Thyroid gland (tissue), 4 donors: ENCODE results near the gene GRK6. TPM values are rescaled to one million over a fixed set of nuclear protein-coding genes. Genes with fewer than 3 reads are reported as not detected.

Experiments used
- DNase-seq, 2 donors: peaks; one replicate each; pipeline ENCODE4 v3.0.0-alpha.2; 2019
- H3K27ac ChIP-seq, 3 donors: fragments of 200-600 bp; sonication (generic); 1 replicate in 2 of 3; 2 replicates in 1 of 3; pipeline ENCODE4 v1.5.1; 2016 to 2019; ENCODE audit warnings: mild to moderate bottlenecking in 1 of 3, moderate library complexity in 1 of 3
- H3K27me3 ChIP-seq: fragments of 200-600 bp; sonication (generic); one replicate; pipeline ENCODE4 v1.5.1; 2019
- H3K36me3 ChIP-seq, 2 donors: fragments of 200-600 bp; sonication (generic); one replicate each; pipeline ENCODE4 v1.5.1; 2016 to 2019
- H3K4me1 ChIP-seq, 2 donors: fragments of 200-600 bp; sonication (generic); one replicate each; pipeline ENCODE4 v1.5.1; 2017 to 2019
- H3K4me3 ChIP-seq, 3 donors: fragments of 200-600 bp; sonication (generic); replicated peaks in 1 of 3; 1 replicate in 2 of 3; 2 replicates in 1 of 3; pipeline ENCODE4 v1.5.1; 2016; ENCODE audit warnings: mild to moderate bottlenecking in 1 of 3
- H3K9me3 ChIP-seq: fragments of 200-600 bp; sonication (generic); one replicate; pipeline ENCODE4 v1.5.1; 2017
- POLR2A ChIP-seq, 2 donors: fragments of 450-650 bp; IDR thresholded peaks; one replicate each; pipeline ENCODE4 v1.6.1; 2017; ENCODE audit warnings: antibody characterized with exemption in 2 of 2, mild to moderate bottlenecking in 2 of 2, moderate library complexity in 1 of 2
- WGBS, 2 donors: methylation state at CpG; one replicate each; pipeline ENCODE4 v1.1.5; 2017; 5-methylcytosine and 5-hydroxymethylcytosine counted together
- intact Hi-C: fragments of 100-400 bp; cut with DNase I; formaldehyde crosslinking; loops from one replicate; pipeline ENCODE4 v1.15.1; 2023
- total RNA-seq, 4 donors: library from RNA; depleted of rRNA; stranded (reverse); fragments of >200 nt; gene quantifications; one replicate each; pipeline ENCODE4 v1.2.3, GENCODE V29; 2016
- TF ChIP-seq, protein P1 (sequence below), 6 experiments: fragments of 200-600 bp in 3 of 6; fragments of 450-650 bp in 3 of 6; sonication (generic) in 3 of 6; IDR thresholded peaks; one replicate each; pipeline ENCODE4 v1.5.1; 2016 to 2019; ENCODE audit warnings: antibody characterized with exemption in 6 of 6, mild to moderate bottlenecking in 2 of 6, inconsistent platforms in 1 of 6, moderate library complexity in 1 of 6

GRK6 gene
- total RNA-seq, 4 donors from 2014 or later = 14.0 to 27.8 (median 18.8) TPM

DNA sequence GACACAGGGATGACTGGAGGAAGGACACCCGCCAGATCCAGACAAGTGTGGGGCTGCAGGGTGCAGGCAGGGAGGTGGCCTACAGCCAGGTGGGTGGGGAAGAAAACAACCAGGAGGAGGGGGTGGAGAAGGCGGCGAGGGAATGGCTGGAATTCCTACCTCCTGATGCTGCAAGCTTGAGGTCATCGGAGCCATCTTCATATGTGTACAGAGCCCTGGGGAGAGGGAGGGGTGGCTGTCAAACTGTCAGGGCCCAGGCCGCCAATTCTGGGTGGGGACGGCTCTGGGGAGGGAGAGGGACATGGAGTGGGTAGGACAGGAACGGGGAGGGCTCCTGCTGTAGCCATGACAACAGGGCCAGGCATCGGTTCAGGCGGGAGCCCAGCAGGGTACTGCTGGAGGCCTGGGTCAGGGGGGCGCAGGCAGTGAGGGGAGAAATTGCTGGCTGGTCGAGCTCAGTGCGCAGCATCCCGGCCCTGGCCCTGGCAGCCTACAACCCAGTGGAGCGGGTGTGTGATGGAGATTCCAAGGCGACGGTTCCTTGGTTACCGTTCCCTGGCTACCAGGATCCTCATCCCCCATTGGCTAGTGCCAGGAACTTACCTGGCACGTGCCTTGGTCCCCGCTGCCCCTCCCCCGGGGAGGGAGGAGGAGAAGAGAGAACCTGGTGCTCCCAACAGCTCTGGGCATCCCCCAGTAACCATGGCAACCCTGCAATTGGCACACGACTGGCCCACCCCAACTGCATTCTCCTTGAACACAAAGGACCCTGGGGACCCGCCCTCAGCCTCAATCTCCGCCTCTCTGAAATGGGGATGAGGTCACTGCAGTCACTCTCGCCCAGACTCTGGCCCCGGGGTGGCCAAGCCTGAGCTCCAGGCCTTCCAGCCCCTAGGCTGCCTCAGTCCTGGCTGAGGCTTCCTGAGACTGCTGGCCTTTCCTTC lies 42.5 kb downstream of the GRK6 start:
- Histone ChIP-seq H3K36me3 (peaks cover 21 to 29% of the 10 kb centered on the region in 2 donors), H3K4me1 (peaks cover 12 to 25% of the 10 kb centered on the region in 2 donors), H3K4me3 (no peak overlapping the region), H3K27me3 (no peaks in the 10 kb centered on the region), H3K27ac (peak overlapping the region in 1 of 3 donors; percentile 5), H3K9me3 (no peaks in the 10 kb centered on the region)
- 80 to 83% methylated on average over 12 to 24 of the region's 25 CpGs for WGBS, 2 donors
- TF ChIP-seq, protein P1, sequence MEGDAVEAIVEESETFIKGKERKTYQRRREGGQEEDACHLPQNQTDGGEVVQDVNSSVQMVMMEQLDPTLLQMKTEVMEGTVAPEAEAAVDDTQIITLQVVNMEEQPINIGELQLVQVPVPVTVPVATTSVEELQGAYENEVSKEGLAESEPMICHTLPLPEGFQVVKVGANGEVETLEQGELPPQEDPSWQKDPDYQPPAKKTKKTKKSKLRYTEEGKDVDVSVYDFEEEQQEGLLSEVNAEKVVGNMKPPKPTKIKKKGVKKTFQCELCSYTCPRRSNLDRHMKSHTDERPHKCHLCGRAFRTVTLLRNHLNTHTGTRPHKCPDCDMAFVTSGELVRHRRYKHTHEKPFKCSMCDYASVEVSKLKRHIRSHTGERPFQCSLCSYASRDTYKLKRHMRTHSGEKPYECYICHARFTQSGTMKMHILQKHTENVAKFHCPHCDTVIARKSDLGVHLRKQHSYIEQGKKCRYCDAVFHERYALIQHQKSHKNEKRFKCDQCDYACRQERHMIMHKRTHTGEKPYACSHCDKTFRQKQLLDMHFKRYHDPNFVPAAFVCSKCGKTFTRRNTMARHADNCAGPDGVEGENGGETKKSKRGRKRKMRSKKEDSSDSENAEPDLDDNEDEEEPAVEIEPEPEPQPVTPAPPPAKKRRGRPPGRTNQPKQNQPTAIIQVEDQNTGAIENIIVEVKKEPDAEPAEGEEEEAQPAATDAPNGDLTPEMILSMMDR (IDR thresholded peaks at IDR 0.05) = no peak
- TF ChIP-seq POLR2A (IDR thresholded peaks at IDR 0.05) = no peak
- DNase-seq = no peak
- intact Hi-C loops = no loop called here

DNA sequence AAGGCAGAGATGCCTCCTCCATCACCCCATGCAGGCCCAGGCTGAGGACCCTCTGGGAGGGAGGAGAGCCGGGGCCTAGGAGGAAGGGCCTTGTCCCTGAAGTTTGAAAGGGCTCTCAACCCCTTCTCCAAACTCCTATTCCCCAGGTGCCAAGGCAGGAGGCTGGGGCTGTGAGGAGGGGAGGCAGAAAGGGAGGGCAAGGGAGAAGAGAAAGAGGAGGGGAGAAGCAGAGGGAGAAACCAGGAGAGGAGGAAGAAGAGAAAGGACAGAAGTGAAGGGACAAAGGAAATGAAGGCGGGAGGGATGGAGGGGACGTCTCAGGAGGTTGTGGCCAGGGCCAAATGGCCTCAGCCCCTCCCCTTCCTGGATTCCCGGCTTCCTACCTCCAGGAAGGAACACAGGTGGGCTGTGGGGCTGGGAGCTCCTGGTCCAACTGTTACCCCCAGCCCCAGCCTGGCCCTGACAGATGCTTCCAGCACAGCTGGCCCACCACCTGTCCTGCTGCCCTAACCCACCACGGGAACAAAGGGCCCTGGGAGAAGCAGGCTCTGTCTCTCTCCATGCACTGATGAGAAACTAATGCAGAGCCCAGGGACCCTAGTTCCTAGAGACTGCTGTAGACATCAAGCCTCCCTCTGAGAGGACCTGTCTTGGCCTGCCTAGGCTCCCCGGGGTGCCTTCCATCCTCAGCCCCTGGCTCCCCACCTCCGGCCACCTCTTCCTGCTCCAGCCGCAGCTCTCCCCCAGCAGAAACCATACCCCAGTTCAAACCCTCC lies 43.5 kb downstream of the GRK6 start:
- WGBS, 2 donors = 74 to 80% methylated on average over 8 of the region's 8 CpGs
- Histone ChIP-seq H3K36me3 (peaks cover 21 to 29% of the 10 kb centered on the region in 2 donors), H3K27me3 (no peaks in the 10 kb centered on the region), H3K9me3 (no peaks in the 10 kb centered on the region), H3K27ac (peak overlapping the region in 1 of 3 donors; percentile 5), H3K4me3 (no peak overlapping the region), H3K4me1 (peaks cover 12 to 25% of the 10 kb centered on the region in 2 donors)
- intact Hi-C loops = no loop called here
- DNase-seq = no peak
- TF ChIP-seq, protein P1 (IDR thresholded peaks at IDR 0.05) = no peak
- no peak for TF ChIP-seq POLR2A (IDR thresholded peaks at IDR 0.05)

DNA sequence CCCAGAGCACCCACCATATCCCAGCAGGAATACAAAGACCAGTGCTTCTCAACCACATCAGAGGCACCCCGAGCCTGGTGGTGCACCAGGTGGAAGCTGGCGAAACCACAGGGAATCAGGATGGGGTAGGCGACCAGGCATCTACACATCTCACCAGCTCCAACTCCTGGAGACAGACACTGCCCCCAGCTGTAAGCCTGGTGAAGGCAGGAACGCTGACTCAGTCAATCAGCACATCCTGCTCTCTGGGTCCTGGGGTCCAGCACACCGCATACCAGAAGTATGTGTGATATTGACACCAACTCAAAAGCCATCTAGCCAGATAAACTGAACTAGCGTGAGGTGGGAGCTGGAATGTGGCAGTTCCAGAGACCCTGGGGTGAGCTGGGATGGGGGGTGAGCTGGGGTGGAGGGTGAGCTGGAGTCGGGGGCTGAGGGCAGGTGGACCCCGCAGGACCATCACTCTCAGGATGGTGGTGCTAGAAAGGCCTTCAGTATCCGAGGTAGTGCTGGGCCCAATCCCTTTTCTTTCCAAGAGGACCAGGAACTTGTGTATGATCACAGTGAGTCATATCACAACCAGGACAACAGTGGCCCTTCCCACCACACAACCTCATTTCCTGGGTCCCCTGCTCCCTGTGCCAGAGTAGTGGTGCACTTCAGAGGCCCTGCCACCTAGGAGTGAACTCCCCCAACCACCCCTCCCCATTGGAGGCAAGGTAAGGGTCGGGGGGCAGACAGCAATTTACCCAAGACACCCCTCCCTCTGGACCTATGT lies 44.5 kb downstream of the GRK6 start:
- no peak for DNase-seq
- peaks cover 12 to 25% of the 10 kb centered on the region in 2 donors for H3K4me1 ChIP-seq
- no peak overlapping the region for H3K27ac ChIP-seq
- TF ChIP-seq, protein P1 (IDR thresholded peaks at IDR 0.05) = no peak
- no peak for TF ChIP-seq POLR2A (IDR thresholded peaks at IDR 0.05)
- H3K9me3 ChIP-seq = no peaks in the 10 kb centered on the region
- 84 to 87% methylated on average over 9 to 10 of the region's 10 CpGs for WGBS, 2 donors
- no peak overlapping the region for H3K4me3 ChIP-seq
- H3K27me3 ChIP-seq = no peaks in the 10 kb centered on the region
- intact Hi-C loops = no loop called here
- H3K36me3 ChIP-seq = peaks cover 14 to 21% of the 10 kb centered on the region in 2 donors

DNA sequence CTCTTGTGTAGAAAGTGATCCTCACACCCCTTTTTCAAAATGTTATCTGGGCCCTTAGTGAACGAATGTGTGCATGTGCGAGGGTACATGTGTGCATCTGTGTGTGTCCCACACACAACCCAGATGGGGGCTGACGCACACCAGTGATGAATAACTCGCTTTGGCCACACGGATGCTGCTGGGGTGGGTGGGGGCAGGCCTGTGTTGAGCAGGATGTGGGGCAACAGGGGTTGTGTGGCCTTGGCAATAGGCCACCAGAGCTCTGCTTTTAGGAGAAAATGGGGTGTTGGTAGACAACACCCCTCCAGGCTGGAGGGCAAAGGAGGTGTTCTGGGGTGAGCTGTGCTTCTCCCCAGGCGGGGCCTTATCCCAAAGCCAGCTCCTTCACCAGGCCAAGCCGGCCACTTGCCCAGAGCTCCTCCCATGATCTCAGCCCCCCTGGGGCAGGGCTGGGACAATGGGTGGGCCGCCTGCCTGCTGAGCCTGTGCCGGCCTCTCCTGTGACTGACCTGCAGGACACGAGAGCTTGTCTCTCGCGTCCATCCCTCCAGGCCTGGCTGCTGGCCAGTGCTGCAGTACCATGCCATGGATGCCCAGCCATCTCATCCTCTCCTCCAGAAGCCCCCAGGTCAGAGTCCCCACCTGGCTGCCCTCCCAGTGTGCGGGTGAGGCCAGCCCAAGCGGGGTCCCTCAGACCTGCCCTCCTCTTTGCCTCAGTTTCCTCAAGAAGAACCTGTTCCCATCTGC lies 45.3 kb downstream of the GRK6 start:
- Histone ChIP-seq H3K9me3 (no peaks in the 10 kb centered on the region), H3K27ac (peak overlapping the region in 1 of 3 donors; percentile 24), H3K4me3 (peak overlapping the region in 1 of 3 donors; percentile 77), H3K27me3 (no peaks in the 10 kb centered on the region), H3K36me3 (peaks cover 7 to 12% of the 10 kb centered on the region in 2 donors), H3K4me1 (peaks cover 12 to 32% of the 10 kb centered on the region in 2 donors)
- WGBS, 2 donors = 68 to 89% methylated on average over 7 to 11 of the region's 14 CpGs
- TF ChIP-seq, protein P1 (IDR thresholded peaks at IDR 0.05) = no peak
- TF ChIP-seq POLR2A (IDR thresholded peaks at IDR 0.05) = no peak
- intact Hi-C loops = no loop called here
- peak in 1 of 2 donors; percentile 14 for DNase-seq
